Fibroblast of skin of left quadriceps (primary cell): ENCODE results near the gene UTP20.

ENCODE experiments used
- DNase-seq, 2 experiments: peaks; one replicate each; pipeline ENCODE4 v3.0.0-alpha.2; 2013; ENCODE audit warnings: low read depth in 2 of 2

UTP20 gene

DNA sequence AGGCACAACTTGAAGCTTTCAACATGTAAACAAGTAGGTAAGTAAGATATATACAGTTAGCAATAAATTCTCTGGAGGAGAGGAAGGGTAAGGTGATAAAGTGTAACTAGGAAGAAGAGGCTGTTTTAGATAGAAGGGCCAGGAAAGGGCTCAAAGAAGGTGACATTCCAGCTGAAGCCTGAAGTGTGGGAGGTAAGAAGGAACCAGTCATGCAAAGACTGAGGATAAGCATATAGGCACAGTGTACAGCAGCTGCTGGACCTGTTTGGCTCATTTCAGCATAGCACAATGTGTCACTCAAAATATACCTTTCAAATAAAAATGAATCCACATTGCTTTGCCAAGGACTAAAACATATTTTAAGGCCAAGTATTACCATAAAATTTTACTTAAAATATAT, 156.2 kb downstream of the UTP20 start:
- DNase-seq: no peak
